Omental fat pad (tissue), 4 donors: ENCODE data around the gene MGAT4B. TPM values are rescaled to one million over a fixed set of nuclear protein-coding genes. Genes with fewer than 3 reads are reported as not detected.

Source experiments
- ATAC-seq: fragments of 150-250 bp; one replicate; pipeline ENCODE4 v1.9.1; 2016; ENCODE audit warnings: mild to moderate bottlenecking, moderate library complexity; ENCODE audit not compliant: low FRiP score
- DNase-seq: peaks from one replicate; pipeline ENCODE4 v3.0.0-alpha.2; 2019; ENCODE audit warnings: low spot score
- CTCF ChIP-seq, 3 donors: fragments of 450-650 bp; IDR thresholded peaks; one replicate each; pipeline ENCODE4 v1.5.1; 2016 to 2017; ENCODE audit warnings: antibody characterized with exemption in 3 of 3, mild to moderate bottlenecking in 3 of 3, moderate library complexity in 2 of 3
- total RNA-seq, 4 donors: library from RNA; depleted of rRNA; stranded (reverse); fragments of >200 nt; gene quantifications; one replicate each; pipeline ENCODE4 v1.1.0, GENCODE V29; 2016

The MGAT4B gene
- total RNA-seq, 4 donors from 2014 or later: 67.6 to 90.1 (median 73.9) TPM

DNA sequence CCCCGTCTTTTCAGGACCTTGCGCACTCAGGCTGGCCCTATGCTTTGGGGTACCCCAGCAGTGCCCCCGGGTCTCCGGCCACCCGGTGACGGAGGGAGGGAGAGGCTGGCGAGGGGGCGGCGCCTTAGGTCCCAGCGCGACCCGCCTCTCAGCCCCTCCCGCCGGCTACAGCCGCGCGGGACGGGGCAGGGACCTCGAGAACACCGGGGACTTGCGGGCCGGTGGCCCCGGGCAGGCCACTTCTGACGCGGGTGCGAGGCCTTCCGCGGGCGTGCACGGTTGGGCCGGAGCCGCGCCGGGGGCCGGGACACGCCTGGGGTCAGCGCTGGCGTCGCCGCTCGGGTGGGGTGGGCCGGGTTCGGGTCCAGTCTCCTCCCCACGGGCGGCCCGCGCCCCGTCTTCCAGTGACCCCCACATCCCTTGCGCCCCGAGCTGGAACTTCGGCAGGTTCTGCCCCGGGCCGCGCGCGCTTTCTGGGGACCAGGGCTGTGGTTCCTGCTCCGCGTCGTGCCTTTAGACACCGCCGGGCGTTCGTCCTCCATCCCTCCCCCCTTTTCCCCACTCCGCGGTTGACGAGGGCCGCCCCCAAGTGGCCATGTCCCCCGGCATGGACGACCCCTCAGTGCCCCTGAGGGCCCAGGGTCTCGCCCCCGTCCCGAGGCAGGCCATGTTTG lies 10.3 kb upstream of the MGAT4B start:
- no peak for TF ChIP-seq CTCF (IDR thresholded peaks at IDR 0.05)
- DNase-seq (no peak), ATAC-seq (no peak)

DNA sequence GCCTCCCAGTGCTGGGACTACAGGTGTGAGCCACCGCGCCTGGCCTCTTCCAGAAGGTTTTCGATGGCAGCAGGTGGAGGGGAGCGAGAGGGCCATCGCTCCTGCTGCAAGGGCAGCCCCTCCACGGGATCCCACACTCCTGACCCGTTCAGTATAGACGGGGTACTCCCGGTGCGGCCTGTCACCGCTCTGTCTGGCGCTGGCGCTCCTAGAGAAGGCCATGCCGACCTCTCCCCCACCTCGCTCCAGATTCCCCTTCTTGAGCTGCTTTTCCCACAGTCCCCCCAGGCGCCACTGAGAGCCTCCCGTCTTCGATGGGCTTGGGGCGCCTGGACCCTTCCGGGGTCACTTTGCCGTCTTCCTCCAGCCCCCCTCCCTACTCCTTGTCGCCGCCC lies 9.7 kb upstream of the MGAT4B start:
- ATAC-seq (no peak), DNase-seq (no peak)
- no peak for TF ChIP-seq CTCF (IDR thresholded peaks at IDR 0.05)

- ATAC-seq (no peak), DNase-seq (no peak)
- no peak for TF ChIP-seq CTCF (IDR thresholded peaks at IDR 0.05)
Measured at GRCh38 chr5:179815491-179816249, 9.0 kb upstream of the MGAT4B start.

GRCh38 chr5:179814090-179814489 lies 7.4 kb upstream of the MGAT4B start:
- TF ChIP-seq CTCF (IDR thresholded peaks at IDR 0.05): no peak
- no peak for ATAC-seq
- DNase-seq: no peak

GRCh38 chr5:179812997-179813607 lies 6.4 kb upstream of the MGAT4B start:
- DNase-seq: no peak
- TF ChIP-seq CTCF (IDR thresholded peaks at IDR 0.05): no peak
- ATAC-seq: no peak

- DNase-seq: no peak
- no peak for ATAC-seq
- TF ChIP-seq CTCF (IDR thresholded peaks at IDR 0.05): no peak
Measured at GRCh38 chr5:179812135-179812825, 5.6 kb upstream of the MGAT4B start.
